ENCODE results near the gene CDKN2A.

- TF ChIP-seq, protein P1, sequence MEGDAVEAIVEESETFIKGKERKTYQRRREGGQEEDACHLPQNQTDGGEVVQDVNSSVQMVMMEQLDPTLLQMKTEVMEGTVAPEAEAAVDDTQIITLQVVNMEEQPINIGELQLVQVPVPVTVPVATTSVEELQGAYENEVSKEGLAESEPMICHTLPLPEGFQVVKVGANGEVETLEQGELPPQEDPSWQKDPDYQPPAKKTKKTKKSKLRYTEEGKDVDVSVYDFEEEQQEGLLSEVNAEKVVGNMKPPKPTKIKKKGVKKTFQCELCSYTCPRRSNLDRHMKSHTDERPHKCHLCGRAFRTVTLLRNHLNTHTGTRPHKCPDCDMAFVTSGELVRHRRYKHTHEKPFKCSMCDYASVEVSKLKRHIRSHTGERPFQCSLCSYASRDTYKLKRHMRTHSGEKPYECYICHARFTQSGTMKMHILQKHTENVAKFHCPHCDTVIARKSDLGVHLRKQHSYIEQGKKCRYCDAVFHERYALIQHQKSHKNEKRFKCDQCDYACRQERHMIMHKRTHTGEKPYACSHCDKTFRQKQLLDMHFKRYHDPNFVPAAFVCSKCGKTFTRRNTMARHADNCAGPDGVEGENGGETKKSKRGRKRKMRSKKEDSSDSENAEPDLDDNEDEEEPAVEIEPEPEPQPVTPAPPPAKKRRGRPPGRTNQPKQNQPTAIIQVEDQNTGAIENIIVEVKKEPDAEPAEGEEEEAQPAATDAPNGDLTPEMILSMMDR (IDR thresholded peaks at IDR 0.05): no peak
- TF ChIP-seq EP300 (IDR thresholded peaks at IDR 0.05; ENCODE audit: borderline replicate concordance in 1 of 2, low read depth in 1 of 2, low read length in 1 of 2) (no peak), RAD21 (IDR thresholded peaks at IDR 0.05; ENCODE audit: low read length) (no peak), CHD2 (IDR thresholded peaks at IDR 0.05; ENCODE audit: low read length, partially characterized antibody) (no peak), RFX5 (IDR thresholded peaks at IDR 0.05; ENCODE audit: low read length) (no peak), POLR2AphosphoS5 (IDR thresholded peaks at IDR 0.05; ENCODE audit: low read depth, low read length) (no peak), GATA2 (CRISPR knock-in tag; IDR thresholded peaks at IDR 0.05) (no peak), GABPA (IDR thresholded peaks at IDR 0.05; ENCODE audit: low read depth) (no peak), PBX3 (IDR thresholded peaks at IDR 0.05) (no peak), SIN3A (IDR thresholded peaks at IDR 0.05; ENCODE audit: borderline replicate concordance, low read depth, low read length) (no peak), MAX (IDR thresholded peaks at IDR 0.05; ENCODE audit: low read depth) (no peak), TAF1 (IDR thresholded peaks at IDR 0.05; ENCODE audit: borderline replicate concordance, low read depth, low read length) (no peak)
Observed at GRCh38 chr9:21996858-21997257, 2.7 kb upstream of the CDKN2A start.

All from SK-N-SH (cell line).